ENCODE results near the gene POU3F1. TPM values are rescaled to one million over a fixed set of nuclear protein-coding genes. Genes with fewer than 3 reads are reported as not detected.

Gene POU3F1
- polyA plus RNA-seq, 3 donors, result 0.79 to 1.7 (median 0.91) TPM

DNA sequence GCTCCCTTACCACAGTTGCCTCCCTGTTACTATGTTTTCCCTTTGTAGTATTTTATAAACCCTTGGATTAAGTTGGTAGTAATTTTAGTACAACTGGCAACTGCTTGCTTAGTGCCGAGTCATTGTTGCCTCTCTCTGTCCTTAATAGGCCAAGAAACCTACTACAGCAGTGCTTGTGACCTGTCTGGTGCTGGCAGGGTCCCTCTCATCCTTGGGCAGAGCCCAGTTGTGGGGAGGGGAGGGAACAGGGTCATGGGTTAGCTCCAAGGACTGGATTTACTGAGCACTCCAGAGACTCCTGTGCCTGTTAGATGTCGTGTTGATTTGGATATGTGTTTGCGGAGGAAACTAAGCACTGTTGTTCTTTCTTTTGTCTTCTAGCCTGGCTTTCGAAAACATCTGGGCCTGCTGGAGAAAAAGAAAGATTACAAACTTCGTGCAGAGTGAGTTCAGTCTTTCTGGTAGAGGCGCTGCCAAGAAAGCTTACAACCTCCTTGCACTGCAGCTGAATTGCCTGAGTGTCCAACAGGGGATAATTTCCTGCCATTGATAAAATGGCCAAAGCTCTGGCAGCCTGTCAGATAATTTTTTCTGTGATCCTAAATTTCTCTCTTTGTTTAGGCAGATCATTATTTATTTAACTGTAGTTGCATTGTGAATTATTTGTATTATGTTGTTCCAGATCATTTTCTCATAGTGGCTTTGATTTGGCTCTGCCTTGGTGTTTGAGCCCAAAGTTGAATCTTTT, 30.4 kb downstream of the POU3F1 start:
- DNase-seq (ENCODE audit: extremely low read depth in 1 of 11, low read depth in 9 of 11, low spot score in 4 of 11), result no peak

DNA sequence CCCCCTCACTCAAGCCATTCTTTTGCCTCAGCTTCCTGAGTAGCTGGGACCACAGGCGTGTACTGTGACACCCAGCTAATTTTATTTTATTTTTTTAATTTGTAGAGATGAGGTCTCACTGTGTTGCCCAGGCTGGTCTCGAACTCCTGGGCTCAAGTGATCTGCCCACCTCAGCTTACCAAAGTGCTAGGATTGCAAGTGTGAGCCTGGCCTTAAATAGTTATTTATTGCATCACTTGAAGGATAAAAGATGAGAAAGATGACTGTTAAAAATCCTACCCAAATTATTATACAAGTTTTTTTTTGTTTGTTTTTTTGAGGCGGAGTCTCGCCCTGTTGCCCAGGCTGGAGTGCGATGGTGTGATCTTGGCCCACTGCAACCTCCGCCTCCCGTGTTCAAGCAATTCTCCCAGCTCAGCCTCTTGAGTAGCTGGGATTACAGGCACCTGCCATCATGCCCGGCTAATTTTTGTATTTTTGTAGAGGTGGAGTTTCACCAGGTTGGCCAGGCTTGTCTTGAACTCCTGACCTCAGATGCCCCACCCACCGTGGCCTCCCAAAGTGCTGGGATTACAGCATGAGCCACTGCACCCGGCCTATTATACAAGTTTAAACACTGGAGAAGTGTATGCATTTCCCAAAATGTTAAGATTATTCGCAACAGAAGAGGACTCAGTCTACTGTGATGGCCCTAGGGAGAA, 31.7 kb downstream of the POU3F1 start:
- no peak for DNase-seq (ENCODE audit: extremely low read depth in 1 of 11, low read depth in 9 of 11, low spot score in 4 of 11)

DNA sequence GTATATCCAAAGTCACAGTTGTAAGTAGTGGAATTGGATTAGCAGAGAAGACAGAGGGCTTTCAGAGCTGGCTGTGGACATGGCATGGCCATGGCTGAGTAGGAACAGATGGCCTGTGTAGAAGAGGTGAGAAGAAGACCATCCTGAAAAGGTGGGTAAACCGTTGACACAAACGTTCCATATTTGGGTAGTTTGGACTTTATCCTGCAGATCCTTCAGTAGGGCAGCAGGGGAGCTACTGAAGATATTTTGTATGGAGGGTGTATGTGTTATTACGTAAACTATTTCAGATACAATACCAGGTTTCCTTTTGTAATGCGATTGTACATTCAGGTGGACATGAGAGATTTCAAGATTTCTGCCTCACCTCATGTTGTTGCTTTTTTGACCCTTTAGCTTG, 32.4 kb downstream of the POU3F1 start:
- no peak for DNase-seq (ENCODE audit: extremely low read depth in 1 of 11, low read depth in 9 of 11, low spot score in 4 of 11)

DNA sequence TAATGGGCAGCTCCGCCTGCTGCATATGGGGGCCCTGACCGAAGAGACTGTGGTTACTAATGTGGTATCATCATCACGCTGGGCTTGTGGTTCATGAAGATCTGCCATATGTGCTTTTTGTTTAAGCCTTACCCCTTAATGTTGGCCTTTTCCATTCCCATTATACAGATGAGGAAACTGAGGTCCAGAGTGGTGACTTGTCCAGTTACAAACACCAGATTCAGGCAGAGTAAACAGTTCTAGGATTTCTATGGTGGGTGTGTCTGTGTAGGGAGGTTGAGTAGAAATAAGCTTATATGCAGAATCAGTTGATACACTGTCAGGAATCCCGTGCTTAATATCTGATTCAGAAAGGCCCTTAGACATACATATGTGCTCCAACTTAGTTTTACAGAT, 33.4 kb downstream of the POU3F1 start:
- no peak for DNase-seq (ENCODE audit: extremely low read depth in 1 of 11, low read depth in 9 of 11, low spot score in 4 of 11)

DNA sequence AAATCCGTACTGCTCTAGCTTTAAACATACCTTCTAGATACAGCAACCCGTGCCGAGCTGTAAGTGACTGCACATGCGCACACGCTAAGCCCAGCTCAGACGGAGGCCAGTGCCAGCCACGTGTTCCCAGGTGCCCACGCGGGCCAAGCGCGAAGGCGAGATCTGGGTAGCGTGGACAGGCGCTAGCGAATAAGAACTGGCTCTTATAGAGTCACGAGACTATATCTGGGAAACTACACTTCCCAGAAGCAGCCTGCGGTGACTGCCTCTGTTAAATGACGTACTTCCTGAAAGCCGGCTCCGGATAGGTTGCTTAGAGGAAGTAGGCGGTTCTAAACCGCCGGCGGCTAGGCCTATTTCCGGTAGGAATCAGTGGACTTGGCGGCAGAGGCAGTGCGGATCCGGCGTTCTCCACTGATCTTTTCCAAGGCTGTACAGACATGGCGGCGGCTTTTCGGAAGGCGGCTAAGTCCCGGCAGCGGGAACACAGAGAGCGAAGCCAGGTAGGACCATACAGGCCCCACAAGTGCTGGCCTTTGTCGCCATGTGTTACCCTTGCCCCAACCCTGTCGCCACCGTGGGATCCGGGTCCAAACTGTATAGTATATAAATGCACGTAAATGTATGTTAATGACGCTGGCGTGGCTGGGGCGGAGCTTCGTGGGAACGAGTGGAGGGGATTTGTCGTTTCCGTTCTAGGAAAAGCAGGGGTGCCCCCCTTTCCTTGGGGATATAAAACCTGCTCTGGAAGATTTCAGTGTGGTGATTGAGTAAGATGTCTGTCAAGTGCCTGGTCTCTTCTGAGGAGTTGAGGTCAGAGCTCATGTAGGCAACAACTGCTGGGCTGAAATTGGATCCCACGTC, 34.0 kb downstream of the POU3F1 start, which contains the start of gene UTP11:
TSS of gene UTP11 (plus strand) at position 372 of the 864 bp plus-strand sequence. CDS start at position 441, 69 bp downstream.
- peak; percentile 92 to 98 (median 96) for DNase-seq (ENCODE audit: extremely low read depth in 1 of 11, low read depth in 9 of 11, low spot score in 4 of 11)

DNA sequence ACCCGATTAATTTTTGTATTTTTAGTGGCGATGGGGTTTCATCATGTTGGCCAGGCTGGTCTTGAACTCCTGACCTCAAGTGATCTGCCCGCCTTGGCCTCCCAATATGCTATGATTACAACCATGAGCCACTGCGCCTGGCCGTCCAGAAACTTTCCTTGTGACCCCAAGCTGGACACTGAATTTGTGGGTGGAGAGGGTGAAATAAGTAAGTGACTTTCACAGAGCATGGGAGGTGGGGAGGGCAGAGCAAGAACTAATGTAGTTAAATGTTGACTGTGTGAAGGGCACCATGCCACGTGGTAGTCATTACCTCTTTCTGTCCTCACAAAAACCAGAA, 36.8 kb downstream of the POU3F1 start:
- DNase-seq (ENCODE audit: extremely low read depth in 1 of 11, low read depth in 9 of 11, low spot score in 4 of 11), result no peak

DNA sequence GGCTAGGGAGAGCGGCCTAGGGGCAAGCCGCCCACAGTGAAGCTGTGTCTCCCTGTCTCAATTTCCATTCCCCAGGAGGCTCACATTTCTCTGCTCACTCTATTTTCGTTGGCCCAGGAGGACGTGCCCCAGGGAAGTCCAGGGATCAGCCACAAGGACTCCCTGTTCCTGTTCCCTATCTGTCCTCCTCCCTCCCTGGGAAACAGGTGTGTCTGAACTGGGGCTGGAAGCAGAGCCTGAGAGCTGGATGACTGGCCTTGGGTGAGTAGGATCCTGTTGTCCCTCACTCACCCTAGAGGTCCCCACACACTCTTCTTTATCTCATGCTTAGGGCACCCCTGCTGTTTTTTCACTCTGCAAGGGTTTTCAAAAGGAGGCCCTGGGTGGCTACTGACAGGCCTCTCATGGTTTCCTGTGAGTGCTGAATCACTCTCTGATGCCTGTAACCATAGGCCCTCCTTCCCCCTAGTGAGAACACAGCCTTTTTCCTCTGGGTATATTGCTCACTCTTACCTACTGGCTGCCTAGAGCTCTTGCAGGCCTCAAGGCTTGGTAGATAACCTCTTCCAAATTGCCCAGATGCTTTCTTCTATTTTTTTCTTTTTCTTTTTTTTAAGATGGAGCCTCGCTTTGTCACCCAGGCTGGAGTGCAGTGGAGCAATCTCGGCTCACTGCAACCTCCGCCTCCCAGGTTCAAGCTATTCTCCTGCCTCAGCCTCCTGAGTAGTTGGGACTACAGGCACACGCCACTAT, 37.3 kb downstream of the POU3F1 start:
- DNase-seq (ENCODE audit: extremely low read depth in 1 of 11, low read depth in 9 of 11, low spot score in 4 of 11), result no peak

DNA sequence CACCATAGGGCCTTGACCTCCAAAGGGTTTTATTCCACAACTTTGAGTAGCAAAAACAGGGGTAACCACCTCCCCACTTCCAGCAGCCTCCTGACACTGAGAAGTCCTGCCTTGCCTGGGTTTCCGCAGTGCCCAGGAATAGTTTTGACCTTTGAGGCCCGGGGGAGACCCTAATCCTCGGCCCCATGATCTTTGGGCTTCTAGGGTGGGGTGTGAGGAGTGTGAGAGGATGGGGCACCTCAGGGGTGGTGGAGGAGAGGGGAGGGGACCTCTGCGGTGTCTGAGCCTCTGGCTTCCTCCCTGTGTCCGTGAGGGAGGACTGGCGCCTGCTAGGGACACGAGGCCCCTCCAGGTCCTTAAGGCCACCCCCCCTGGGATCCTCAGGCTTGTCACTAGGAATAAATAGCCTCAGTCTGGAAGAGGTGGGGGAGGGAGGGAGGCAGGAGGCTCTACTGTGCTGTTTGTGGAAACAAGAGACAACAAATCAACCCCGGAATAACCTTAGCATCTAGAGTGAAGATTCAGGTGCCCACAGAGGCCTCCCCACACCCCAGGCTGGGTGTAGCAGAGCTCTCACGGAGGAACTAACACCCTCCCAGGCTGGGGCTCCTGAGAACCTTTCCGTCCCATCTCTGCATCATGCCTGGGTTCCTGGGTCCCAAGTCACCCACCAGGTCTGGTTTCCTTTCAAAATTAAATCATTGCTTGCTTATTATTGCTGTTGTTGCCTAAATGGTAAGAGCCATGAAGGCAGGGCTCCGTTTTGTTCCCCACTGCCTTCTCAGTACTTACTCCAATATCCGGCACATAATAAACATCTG, 40.4 kb downstream of the POU3F1 start:
- no peak for DNase-seq (ENCODE audit: extremely low read depth in 1 of 11, low read depth in 9 of 11, low spot score in 4 of 11)

DNA sequence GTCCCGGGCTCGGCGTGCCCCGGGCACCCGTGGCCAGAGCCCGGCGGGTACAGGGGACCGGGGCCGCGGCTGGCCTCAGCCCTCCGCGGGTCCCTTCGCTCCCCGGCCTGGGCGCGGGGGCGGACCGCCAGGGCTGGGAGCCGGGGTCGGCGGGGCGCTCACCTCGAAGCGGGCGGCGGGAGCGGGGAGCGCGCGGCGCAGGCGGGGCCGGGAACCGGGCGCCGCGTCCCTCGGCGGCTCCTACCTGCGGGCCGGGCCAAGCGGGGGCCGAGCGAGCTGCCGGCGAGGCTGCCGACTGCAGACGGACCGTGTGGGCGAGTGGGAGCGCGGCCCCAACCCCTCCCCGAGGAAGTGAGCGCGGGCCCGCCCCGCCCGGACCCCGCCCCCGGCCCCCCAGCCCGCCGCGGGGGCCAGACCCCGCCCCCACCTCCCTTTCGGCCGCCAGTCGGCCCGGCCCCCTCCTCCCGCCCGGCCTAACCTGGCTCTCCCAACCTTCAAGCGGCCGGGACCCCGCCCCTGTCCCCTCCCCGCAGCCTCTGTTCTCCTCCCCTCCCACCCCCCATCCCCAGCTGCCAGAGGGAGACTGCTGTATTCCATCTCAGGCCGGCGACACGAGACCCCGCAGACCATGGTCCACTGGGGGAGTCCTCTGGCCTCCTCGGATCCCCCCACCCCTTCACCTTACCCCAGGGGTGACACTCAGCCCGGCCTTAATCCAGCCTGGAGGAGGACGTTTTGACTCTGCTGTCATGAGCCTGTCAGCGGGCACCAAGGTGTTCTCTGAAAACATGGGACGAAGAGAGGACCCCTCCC, 41.2 kb downstream of the POU3F1 start, which contains the start of gene FHL3:
TSS of gene FHL3 (minus strand) at position 320 of the 813 bp plus-strand sequence. CDS start 6,102 bp downstream, outside the sequence.
- DNase-seq (ENCODE audit: extremely low read depth in 1 of 11, low read depth in 9 of 11, low spot score in 4 of 11), result peak in 1 of 11 donors; percentile 53

DNA sequence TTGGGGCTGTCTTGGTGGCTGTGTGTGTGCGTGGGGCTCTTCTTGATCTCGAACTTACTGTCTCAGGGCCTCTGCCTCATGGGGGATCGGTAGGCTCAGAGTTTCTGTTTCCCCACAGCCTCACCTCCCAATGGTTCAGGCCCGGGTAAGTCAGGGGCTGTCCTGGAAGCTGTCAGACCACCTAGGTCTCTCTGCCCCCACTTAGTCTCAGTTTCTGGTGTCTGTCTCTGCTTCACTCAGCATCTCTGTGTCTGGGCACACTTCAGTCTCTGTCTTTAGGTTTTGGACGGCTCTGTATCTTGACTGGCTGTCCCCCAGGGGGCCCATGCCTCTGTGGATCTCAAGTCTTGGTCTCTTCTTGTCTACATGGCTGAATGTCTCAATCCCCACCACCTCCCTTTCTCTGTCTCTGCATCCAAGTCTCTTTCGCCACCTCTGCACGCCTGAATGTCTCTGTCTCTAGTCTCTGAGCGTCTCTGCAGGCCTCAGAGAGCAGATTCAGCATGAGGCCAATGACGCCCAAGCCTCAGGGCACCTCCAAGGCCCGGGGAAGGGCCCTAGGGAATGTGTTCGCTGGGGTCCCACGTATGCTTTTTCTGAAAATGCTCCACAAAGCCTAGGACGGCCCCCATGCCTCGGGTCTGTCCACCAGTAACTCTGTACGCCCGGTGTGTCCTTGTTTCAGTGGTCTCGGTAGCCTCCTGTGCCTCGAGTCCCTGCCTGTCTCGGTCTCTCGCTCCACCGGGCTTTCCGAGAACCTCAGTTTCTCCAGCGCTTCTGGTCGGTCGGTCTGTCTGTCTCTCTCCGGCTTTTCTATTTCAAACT, 42.1 kb downstream of the POU3F1 start:
- DNase-seq (ENCODE audit: extremely low read depth in 1 of 11, low read depth in 9 of 11, low spot score in 4 of 11), result no peak

DNA sequence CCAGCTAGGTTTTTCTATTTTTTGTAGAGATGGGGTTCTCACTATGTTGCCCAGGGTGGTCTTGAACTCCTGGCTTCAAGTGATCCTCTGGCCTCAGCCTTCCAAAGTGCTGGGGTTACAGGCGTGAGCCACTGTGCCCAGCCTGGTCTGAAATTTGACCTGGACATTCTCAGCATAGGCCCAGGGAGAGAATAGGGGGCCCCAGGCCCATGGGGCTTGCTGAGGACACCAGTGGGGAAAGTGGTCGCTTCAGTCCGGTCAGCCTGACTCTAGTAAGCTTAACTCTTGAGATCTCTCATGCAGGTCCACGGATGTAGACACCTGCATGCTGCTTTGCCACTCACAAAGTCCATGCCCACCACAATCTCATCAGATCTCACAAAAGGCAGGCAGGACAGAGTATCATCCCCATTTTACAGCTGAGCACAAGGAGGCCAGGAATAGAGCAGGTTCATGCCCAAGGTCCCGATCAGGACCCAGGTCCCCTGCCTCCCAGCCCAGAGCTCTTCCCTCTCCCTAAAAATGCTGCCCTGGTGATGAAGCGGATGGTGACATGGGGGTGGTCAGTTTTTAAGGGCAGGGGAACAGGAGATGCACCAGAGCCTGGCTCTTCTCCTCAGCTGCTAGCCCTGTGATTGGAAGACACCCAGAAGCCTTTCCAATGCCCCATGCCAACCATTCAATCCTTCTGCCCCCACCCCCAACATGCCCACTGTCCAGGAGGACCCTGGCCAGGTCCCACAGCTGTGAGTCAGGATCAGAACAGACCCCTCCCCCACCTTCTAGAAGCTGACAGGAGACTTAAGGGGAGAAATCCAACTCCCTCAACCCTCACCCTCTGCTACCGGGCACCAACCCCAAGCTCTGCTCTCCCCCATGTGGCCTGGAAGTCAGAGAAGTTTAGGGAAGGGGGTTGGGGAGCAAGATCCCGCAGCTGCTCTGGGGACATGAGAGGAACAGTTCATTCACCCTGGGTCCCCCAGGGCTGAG, 43.0 kb downstream of the POU3F1 start:
- DNase-seq (ENCODE audit: extremely low read depth in 1 of 11, low read depth in 9 of 11, low spot score in 4 of 11), result no peak

DNA sequence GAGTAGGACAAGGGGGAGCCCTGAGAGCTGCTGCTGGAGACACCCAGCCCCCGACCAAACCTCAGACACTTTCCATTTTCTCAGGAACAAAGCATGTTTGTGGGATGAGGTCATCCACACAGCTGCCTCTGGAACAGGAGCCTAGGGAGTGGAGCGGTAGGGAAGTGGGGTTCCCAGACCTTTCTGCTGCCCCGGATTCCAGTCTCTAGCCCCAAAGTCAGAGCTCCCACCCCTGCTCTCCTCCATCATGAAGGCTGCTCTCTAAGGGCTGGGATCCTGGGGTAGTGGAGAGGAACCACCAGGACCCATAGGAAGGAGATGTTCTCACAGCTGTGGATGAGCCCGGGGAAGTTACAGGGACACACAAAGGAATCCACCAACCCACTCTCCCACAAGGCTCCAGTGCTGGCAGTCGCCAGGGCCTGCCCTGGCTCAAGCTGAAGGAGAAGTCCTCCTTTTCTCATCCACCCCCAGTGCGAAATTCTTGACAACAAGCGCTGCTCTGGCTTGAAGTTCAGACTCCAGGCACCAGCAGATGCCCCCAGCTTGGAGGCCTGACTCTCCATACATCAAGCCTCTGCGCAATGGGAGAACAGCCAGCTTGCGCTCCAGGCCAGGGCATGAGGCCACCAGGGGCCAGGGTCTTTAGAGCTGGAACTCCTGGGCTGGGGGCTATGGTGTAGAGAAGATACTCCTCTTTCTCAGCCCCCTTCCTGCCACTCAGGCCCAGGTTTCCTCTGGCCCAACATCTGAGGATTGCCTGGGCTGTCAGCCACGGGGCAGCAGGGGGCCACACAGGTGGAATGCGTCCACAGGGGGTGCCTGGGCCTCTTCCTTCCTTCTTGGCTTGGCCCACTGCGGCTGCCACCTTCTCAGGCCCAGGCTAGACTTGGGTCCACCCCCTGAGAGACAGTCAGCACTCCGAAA, 45.8 kb downstream of the POU3F1 start:
- peak in 1 of 11 donors; percentile 64 for DNase-seq (ENCODE audit: extremely low read depth in 1 of 11, low read depth in 9 of 11, low spot score in 4 of 11)

DNA sequence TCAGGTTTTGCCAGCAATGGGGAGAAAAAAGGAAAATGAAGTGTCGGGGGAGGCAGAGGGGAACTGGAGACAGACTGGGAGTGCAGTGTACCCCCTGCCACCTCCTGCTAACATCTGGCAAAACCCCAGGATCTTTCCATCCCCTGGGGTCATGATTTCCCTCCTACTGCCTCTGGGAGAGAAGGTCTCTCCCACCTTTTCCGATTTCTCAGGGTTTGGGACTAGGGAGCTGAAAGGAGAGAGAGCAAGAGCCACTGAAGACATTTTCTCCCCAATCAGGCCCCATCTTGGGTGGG, 46.4 kb downstream of the POU3F1 start:
- no peak for DNase-seq (ENCODE audit: extremely low read depth in 1 of 11, low read depth in 9 of 11, low spot score in 4 of 11)

DNA sequence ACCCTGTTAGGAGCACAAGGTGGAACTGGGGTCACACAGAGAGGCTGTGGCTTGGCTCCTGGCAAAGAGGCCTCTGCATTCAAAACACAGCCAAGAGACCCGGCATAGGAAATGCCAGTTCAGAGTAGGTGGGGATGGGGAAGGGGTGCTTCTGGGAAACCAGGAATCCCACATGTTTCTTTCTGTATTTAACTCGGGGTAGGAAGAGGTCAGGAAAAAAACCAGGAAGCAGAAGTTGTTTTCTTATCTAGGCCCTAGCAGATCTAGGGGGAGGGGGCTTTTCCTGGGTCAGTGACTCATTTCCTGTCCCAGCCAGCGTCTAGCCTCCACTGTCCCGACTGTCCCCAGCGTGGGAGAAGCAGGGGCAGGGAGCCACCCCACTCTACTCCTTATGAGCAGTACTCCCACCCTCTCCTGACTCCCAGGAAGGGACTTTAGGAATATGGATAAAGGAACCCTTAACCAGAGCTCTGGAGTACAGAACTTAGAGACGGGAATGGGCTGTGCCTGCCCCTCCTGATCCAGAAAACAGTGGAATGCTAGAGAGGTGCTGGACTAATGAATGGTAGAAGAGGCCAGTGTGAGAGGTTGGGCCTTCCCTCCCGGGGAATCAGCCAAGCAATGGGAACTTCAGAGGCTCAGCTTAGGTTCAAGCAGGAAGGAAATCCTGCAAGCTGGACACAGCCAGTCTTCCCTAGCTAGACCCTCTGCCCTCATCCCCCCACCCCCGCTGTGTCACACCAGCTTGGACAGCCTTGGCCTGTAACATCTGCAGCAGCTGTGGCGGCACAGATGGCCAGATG, 47.0 kb downstream of the POU3F1 start:
- DNase-seq (ENCODE audit: extremely low read depth in 1 of 11, low read depth in 9 of 11, low spot score in 4 of 11), result peak in 3 of 11 donors; percentile 72 to 78 (median 77)

All from renal cortex interstitium (tissue), 11 donors.